Measurements from ENCODE around the gene MB21D2. TPM values are rescaled to one million over a fixed set of nuclear protein-coding genes. Genes with fewer than 3 reads are reported as not detected.

MB21D2 gene
- total RNA-seq, 1 donor from 2014 or later, result 33.0 TPM

GRCh38 chr3:192866804-192867203 is 50.9 kb downstream of the MB21D2 start:
- intact Hi-C loops (cut with micrococcal nuclease), result no loop called here

- intact Hi-C loops (cut with micrococcal nuclease), result loop anchor here (1.0 kb wide), 1 partner anchor 9 kb away; no protein-coding TSS in a partner anchor
These were observed 52.7 kb downstream of the MB21D2 start for GRCh38 chr3:192864941-192865340.

GRCh38 chr3:192863091-192863420 is 54.6 kb downstream of the MB21D2 start:
- intact Hi-C loops (cut with micrococcal nuclease), result no loop called here

GRCh38 chr3:192862408-192863090 is 55.1 kb downstream of the MB21D2 start:
- intact Hi-C loops (cut with micrococcal nuclease), result loop anchor here (1.0 kb wide), 1 partner anchor 8 kb away; no protein-coding TSS in a partner anchor

GRCh38 chr3:192861972-192862371 is 55.7 kb downstream of the MB21D2 start:
- intact Hi-C loops (cut with micrococcal nuclease), result loop anchor here (1.0 kb wide), 1 partner anchor 8 kb away; no protein-coding TSS in a partner anchor

GRCh38 chr3:192860454-192860853 is 57.2 kb downstream of the MB21D2 start:
- intact Hi-C loops (cut with micrococcal nuclease), result no loop called here

- intact Hi-C loops (cut with micrococcal nuclease), result no loop called here
These were observed 58.6 kb downstream of the MB21D2 start for GRCh38 chr3:192858849-192859585.

GRCh38 chr3:192857260-192857661 is 60.4 kb downstream of the MB21D2 start:
- intact Hi-C loops (cut with micrococcal nuclease), result no loop called here

- intact Hi-C loops (cut with micrococcal nuclease), result no loop called here
These were observed 62.2 kb downstream of the MB21D2 start for GRCh38 chr3:192855434-192855833.

- intact Hi-C loops (cut with micrococcal nuclease), result no loop called here
These were observed 65.8 kb downstream of the MB21D2 start for GRCh38 chr3:192851821-192852372.

- intact Hi-C loops (cut with micrococcal nuclease), result loop anchor here (1.0 kb wide), 5 partner anchors 12 to 67 kb away; partner anchors contain the start of gene MB21D2
These were observed 67.1 kb downstream of the MB21D2 start for GRCh38 chr3:192850451-192850981.

GRCh38 chr3:192849821-192850220 is 67.8 kb downstream of the MB21D2 start:
- intact Hi-C loops (cut with micrococcal nuclease), result loop anchor here (1.0 kb wide), 5 partner anchors 12 to 67 kb away; partner anchors contain the start of gene MB21D2

GRCh38 chr3:192848371-192849233 is 69.1 kb downstream of the MB21D2 start:
- intact Hi-C loops (cut with micrococcal nuclease), result no loop called here

GRCh38 chr3:192847941-192848340 is 69.7 kb downstream of the MB21D2 start:
- intact Hi-C loops (cut with micrococcal nuclease), result no loop called here

GRCh38 chr3:192845526-192845855 is 72.2 kb downstream of the MB21D2 start:
- intact Hi-C loops (cut with micrococcal nuclease), result no loop called here

GRCh38 chr3:192844836-192845525 is 72.7 kb downstream of the MB21D2 start:
- intact Hi-C loops (cut with micrococcal nuclease), result no loop called here

GRCh38 chr3:192844486-192844765 is 73.2 kb downstream of the MB21D2 start:
- intact Hi-C loops (cut with micrococcal nuclease), result no loop called here

- intact Hi-C loops (cut with micrococcal nuclease), result no loop called here
These were observed 73.8 kb downstream of the MB21D2 start for GRCh38 chr3:192843723-192844485.

GRCh38 chr3:192843119-192843518 is 74.5 kb downstream of the MB21D2 start:
- intact Hi-C loops (cut with micrococcal nuclease), result no loop called here

- intact Hi-C loops (cut with micrococcal nuclease), result no loop called here
These were observed 74.9 kb downstream of the MB21D2 start for GRCh38 chr3:192842711-192843110.

Data from T-helper 1 cell treated with Interleukin-12 subunit alpha and Interleukin-12 subunit beta and Interleukin-4 antibody, amounts not matched to agents 30 ng/mL and 1 ng/mL, for 36 hours (primary cell).